Right ventricle myocardium superior (tissue), 1 donor: ENCODE data around the gene ESRRA. TPM values are rescaled to one million over a fixed set of nuclear protein-coding genes. Genes with fewer than 3 reads are reported as not detected.

Source experiments
- ATAC-seq: fragments of 200-7000 bp; cut with Tn5 transposase; one replicate; pipeline ENCODE4 v1.9.1; 2020; ENCODE audit warnings: mild to moderate bottlenecking; ENCODE audit not compliant: poor library complexity
- DNase-seq: peaks from one replicate; pipeline ENCODE4 v3.0.0-alpha.2; 2020
- intact Hi-C: fragments of 100-400 bp; cut with DNase I; formaldehyde crosslinking; loops from one replicate; pipeline ENCODE4 v1.11.2; 2022
- total RNA-seq: library from RNA; stranded (reverse); fragmentation: NEBNext Ultra II Directional; extraction: Animal tissue kit (Norgen Biotek cat#: 25700); gene quantifications from one replicate; pipeline ENCODE4 v1.2.1, GENCODE V29; 2021
- donor health status: DM: no; HTN: yes; CAD: no; lungs with severe emphysema.

The ESRRA gene
- total RNA-seq, 1 donor from 2014 or later: 241 TPM

- DNase-seq (peak; percentile 82), ATAC-seq (peak; percentile 24)
- intact Hi-C loops: no loop called here
These were observed 36.3 kb upstream of the ESRRA start for GRCh38 chr11:64268893-64269539.

DNA sequence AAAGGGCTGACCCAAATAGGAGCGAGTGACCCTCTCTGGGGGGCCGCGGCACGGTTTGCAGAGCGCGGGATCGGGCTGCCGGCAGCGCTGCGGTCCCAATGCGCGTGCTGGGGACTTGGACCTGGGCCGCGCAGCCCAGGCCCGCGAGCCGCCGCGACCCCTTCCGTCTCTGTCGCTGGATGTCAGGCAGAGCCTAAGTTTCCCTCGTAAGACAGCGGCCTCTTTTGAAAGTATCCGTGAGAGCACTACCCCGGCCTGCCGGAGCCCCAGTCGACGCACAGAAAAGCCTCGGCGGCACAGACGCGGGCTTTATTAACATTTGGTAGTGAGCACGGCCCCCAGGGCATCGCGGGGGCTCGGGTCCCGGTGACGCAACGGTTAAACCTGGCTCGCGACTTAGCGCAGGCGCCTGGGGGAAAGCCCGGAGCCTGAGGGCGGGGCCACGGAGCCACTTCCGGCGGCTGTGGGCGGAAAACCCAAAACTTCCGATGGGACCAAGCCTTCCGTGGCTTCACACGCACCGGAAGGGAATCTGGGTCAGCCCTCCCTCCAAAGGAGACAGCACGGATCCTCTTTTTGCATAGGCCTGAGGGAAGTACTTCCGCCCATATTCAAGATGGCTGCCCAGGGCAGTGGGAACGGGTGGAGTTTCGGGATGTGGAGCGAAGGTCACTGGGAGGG is 35.6 kb upstream of the ESRRA start:
- DNase-seq: peak; percentile 98
- intact Hi-C loops: loop anchor here (2.0 kb wide), 1 partner anchor 15 kb away; the partner anchor contains the start of genes BAD and GPR137

DNA sequence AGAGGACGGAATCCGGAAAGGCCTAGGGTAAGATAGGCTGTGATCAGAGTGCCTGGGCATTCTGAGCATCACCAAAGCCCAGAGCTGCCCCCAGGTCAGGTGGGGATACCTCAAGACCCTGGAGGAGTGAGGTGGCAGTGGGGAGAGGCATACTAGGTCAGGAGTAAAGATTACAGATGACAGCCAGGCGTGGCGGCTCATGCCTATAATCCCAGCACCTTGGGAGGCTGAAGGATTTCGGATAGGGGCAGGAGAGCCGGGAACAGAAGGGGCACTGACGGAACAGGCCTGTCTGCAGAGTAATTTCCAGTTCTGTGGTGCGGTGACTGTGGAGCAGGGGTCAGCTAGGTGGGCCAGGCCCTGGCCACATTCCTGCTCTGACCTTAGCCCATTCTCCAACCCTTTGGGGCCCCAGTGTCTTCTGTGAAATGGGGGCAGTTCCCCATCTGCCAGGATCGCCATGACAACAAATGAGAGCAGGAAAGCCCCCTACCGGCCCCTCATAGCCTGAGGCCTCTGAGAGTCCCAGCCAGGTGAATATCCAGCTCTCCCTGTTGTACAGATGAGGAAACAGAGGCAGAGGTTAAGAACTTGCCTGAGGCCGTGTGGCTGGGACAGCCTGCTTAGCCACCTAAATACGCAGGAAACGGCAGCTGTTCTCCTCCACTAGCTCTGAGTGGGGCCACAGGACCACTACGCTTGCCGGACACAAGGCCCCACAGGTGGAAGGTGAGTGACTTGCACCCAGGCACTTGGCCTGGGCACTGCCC is 30.1 kb upstream of the ESRRA start:
- ATAC-seq (no peak), DNase-seq (no peak)
- intact Hi-C loops: no loop called here

More for the DNA sequence above, 35.6 kb upstream of the ESRRA start:
- peak; percentile 83 for ATAC-seq

GRCh38 chr11:64275841-64276240 is 29.5 kb upstream of the ESRRA start:
- intact Hi-C loops: no loop called here

DNA sequence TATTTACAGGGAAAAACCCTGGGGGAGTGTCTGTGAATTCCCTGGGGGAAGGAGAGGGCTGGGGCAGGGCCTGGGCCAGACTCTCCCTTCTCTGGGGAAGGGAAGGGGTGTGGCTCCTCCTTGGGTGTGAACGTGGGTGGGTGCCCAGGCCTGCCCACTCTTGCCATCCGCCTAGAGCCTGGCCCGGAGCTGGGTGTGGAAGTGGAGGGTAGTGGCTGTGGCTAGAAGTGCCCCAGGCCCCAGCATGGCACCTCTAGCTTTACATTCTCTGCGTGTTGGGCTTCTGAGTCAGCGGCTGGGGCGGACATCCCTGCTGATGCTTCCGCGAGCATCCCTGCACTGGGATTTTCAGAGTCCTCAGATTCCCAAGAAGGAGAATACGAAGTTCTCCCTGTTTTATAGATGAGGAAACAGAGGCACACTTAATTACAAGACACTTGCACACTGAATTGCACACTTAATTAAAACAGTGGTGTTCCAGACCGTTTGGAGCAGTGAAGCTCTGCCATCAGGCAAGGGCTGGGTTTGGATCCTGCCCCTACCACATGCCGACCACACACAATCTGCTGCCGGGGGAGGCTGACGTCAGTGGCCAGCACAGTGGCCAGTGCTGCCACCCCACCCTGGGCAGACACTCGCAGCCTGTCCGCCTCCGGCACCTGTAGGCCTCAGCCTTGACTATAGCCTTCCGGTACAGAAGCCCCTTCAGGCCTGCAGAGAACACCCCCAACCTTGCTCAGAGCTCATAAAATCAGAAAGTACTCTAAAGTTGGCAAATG is 28.5 kb upstream of the ESRRA start:
- intact Hi-C loops: no loop called here
- no peak for DNase-seq
- no peak for ATAC-seq

More at GRCh38 chr11:64275841-64276240, 29.5 kb upstream of the ESRRA start:
- ATAC-seq (no peak), DNase-seq (no peak)

GRCh38 chr11:64278576-64279190 is 26.6 kb upstream of the ESRRA start:
- no peak for ATAC-seq
- intact Hi-C loops: no loop called here
- DNase-seq: no peak

GRCh38 chr11:64281957-64282770 is 23.2 kb upstream of the ESRRA start:
- intact Hi-C loops: no loop called here
- ATAC-seq (no peak), DNase-seq (no peak)

GRCh38 chr11:64283092-64283491 is 22.2 kb upstream of the ESRRA start:
- DNase-seq (no peak), ATAC-seq (no peak)
- intact Hi-C loops: no loop called here

DNA sequence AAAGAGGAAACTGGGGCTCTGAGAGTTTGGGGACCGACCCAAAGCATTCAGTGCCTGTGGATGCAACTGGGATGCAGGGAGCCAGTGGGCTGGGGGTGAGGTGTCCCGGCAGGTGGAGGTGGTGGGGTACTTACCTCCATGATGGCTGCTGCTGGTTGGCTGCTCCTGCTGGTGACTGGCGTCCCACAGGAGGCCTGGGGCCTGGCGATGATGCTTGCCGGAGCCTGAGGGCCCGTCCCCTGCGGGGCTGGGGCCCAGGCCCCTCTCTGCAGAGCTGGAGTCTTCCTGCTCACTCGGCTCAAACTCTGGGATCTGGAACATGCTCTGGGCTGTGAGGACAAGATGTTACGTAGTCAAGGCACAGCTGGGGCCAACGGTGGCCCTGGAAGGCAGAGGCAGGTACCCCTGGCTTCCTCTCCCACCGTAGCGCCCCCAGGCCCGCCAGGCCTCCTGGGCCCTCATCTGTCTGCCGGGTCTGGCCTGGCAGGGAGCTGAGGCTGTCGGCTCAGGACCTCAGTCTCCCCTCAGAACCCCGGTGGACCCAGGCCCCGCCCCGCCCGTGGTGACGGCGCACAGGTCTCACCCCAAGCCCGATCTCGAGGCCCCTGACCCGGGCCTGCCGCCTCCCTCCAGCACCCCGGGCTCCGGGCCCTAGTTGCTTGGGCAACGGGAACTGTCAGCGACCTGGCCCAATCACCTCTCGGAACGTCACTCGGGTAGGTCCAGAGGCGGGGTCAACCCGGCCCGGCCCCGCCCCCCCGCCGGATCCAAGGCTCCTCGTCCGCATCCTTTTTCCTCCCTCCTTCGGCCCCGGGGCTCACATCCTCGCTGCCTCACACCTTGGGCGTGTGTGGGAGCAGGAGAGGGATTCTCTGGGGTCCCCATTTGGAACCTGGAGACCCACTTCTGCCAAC is 21.0 kb upstream of the ESRRA start, which contains the start of gene BAD:
TSS of gene BAD (minus strand) at position 618 of the 914 bp plus-strand sequence. CDS start at position 321, 297 bp downstream.
- intact Hi-C loops: loop anchor here (2.0 kb wide), 1 partner anchor 14 kb away; no protein-coding TSS in a partner anchor
- ATAC-seq (peak; percentile 91), DNase-seq (peak; percentile 97)

GRCh38 chr11:64284962-64285884 is 20.1 kb upstream of the ESRRA start, which contains the start of gene GPR137:
Gene GPR137, plus strand, starts transcription at chr11:64285848. Its CDS starts 677 bp downstream, at chr11:64286525.
- ATAC-seq (peak; percentile 82), DNase-seq (peak; percentile 93)
- intact Hi-C loops: loop anchor here (2.0 kb wide), 1 partner anchor 14 kb away; no protein-coding TSS in a partner anchor

DNA sequence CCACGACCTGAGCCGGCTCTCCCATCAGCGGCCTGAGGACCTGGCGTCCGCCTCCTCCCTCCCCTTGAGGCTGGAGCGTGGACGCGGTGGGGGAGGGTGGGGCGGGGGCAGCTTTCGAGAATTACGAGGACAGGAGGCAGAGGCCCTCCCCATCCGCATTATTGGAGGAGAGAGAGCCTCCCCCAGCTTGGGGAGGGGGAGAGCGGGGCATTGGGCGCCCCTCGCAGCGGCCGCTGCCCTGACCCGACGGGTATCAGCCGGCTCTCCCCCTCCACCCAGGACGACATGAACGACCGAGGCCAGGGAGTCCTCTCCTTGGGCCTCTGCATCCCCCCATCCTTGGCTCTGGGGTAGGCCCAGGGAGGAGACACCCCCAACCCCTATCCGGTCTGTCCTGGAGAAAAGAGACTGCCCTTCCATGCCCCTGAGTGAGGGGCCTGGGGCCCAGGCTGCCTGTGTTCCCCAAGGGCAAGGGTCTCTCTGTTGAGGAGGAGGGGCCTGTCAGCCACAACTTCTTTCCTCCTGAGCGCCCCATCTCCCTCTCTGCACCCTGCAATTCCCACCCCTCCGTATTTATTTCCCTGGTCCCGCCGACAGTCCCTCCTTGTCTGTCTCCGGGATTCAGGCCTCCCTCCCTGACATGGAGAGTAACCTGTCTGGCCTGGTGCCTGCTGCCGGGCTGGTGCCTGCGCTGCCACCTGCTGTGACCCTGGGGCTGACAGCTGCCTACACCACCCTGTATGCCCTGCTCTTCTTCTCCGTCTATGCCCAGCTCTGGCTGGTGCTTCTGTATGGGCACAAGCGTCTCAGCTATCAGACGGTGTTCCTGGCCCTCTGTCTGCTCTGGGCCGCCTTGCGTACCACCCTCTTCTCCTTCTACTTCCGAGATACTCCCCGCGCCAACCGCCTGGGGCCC is 19.2 kb upstream of the ESRRA start:
- DNase-seq (no peak), ATAC-seq (no peak)
- intact Hi-C loops: loop anchor here (2.0 kb wide), 1 partner anchor 15 kb away; no protein-coding TSS in a partner anchor

DNA sequence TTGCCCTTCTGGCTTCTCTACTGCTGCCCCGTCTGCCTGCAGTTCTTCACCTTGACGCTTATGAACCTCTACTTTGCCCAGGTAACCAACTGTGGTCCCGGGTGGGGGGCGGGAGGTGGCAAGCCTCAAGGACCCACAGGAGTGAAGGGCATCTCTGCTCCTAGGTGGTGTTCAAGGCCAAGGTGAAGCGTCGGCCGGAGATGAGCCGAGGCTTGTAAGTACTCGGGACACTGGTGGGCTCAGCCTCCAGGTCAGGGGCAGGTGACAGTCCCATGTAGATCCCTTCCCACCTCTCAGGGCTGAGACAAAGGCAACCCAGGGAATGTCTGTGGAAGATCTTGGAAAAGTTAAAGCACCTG is 18.5 kb upstream of the ESRRA start:
- no peak for ATAC-seq
- intact Hi-C loops: no loop called here

DNA sequence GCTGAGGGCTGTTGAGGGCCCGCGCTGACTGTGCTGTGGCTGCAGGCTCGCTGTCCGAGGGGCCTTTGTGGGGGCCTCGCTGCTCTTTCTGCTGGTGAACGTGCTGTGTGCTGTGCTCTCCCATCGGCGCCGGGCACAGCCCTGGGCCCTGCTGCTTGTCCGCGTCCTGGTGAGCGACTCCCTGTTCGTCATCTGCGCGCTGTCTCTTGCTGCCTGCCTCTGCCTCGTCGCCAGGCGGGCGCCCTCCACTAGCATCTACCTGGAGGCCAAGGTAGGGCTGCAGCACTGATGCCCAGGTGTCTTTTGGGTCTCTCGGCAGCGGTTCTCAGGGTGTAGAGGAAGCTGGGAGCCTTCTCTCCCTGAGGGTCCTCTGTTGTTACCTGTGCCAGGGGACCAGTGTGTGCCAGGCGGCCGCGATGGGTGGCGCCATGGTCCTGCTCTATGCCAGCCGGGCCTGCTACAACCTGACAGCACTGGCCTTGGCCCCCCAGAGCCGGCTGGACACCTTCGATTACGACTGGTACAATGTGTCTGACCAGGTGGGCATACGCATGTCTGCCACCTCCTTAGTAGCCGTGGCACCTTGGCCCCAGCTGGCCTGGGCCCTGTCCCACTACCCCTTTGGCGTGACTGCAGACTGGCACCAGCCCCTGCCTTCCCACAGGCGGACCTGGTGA is 17.5 kb upstream of the ESRRA start:
- intact Hi-C loops: no loop called here
- no peak for DNase-seq
- ATAC-seq: no peak

More for the DNA sequence above, 18.5 kb upstream of the ESRRA start:
- no peak for DNase-seq

DNA sequence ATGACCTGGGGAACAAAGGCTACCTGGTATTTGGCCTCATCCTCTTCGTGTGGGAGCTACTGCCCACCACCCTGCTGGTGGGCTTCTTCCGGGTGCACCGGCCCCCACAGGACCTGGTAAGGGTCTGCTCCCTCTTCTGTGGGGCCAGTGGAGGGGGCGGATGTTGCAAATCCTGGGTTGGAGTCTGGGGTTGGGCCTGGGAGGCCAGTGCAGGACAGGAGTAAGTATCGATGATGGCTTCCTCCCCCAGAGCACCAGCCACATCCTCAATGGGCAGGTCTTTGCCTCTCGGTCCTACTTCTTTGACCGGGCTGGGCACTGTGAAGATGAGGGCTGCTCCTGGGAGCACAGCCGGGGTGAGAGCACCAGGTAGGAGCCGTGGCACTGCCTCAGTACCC is 17.0 kb upstream of the ESRRA start:
- no peak for DNase-seq
- ATAC-seq: no peak
- intact Hi-C loops: no loop called here
